K562 (cell line): ENCODE results near the gene A1BG. TPM values are rescaled to one million over a fixed set of nuclear protein-coding genes. Genes with fewer than 3 reads are reported as not detected.
A peak's percentile ranks its signal among the peaks of the same experiment; 100 is the strongest.

Source experiments
- ARID3A ChIP-seq: IDR thresholded peaks from 2 replicates; pipeline ENCODE4 v1.6.1; 2012; ENCODE audit warnings: low read depth, low read length, improper control_type of control experiment, borderline replicate concordance
- BCL6 ChIP-seq: fragments of 250-450 bp; sonication (Bioruptor Pico); IDR thresholded peaks from 2 replicates; pipeline ENCODE4 v1.4.0; 2020
- BRF1 ChIP-seq: IDR thresholded peaks from 3 replicates; pipeline ENCODE4 v1.6.1; 2011; ENCODE audit warnings: borderline replicate concordance, mild to moderate bottlenecking; ENCODE audit not compliant: insufficient read length; ENCODE audit errors: extremely low read depth
- C11orf30 ChIP-seq: fragments of 450-650 bp; IDR thresholded peaks from 2 replicates; pipeline ENCODE4 v1.6.1; 2016; ENCODE audit warnings: low read depth, mild to moderate bottlenecking
- CBFA2T2 ChIP-seq: fragments of 450-650 bp; conservative IDR thresholded peaks from 2 replicates; pipeline ENCODE4 v1.6.1; 2017; ENCODE audit warnings: mild to moderate bottlenecking
- CEBPB ChIP-seq: fragments of 450-650 bp; IDR thresholded peaks from 2 replicates; pipeline ENCODE4 v1.6.1; 2016; ENCODE audit warnings: missing genetic modification characterization, missing compliant biosample characterization
- FOSL1 ChIP-seq: fragments of 200-800 bp; sonication (Bioruptor generic); conservative IDR thresholded peaks from 2 replicates; pipeline ENCODE4 v1.6.1; 2016; ENCODE audit warnings: missing genetic modification characterization, missing compliant biosample characterization
- LCOR ChIP-seq: sonication (generic); formaldehyde crosslinking; IDR thresholded peaks from 2 replicates; pipeline ENCODE4 v1.8.0; 2022; ENCODE audit warnings: mild to moderate bottlenecking, missing genetic modification reagents
- MED1 ChIP-seq: sonication (generic); formaldehyde crosslinking; IDR thresholded peaks from 2 replicates; pipeline ENCODE4 v1.8.1; 2023; ENCODE audit warnings: missing genetic modification reagents, borderline replicate concordance
- NCOA4 ChIP-seq: fragments of 450-650 bp; IDR thresholded peaks from 2 replicates; pipeline ENCODE4 v1.6.1; 2018; ENCODE audit warnings: mild to moderate bottlenecking; ENCODE audit not compliant: partially characterized antibody
- NELFE ChIP-seq: IDR thresholded peaks from 2 replicates; pipeline ENCODE4 v1.6.1; 2011; ENCODE audit warnings: mild to moderate bottlenecking; ENCODE audit not compliant: insufficient read depth, insufficient read length
- NFATC3 ChIP-seq: fragments of 450-650 bp; IDR thresholded peaks from 2 replicates; pipeline ENCODE4 v1.6.1; 2017; ENCODE audit warnings: mild to moderate bottlenecking
- RBBP5 ChIP-seq: fragments of 200-600 bp; sonication (generic); IDR thresholded peaks from 2 replicates; pipeline ENCODE4 v1.6.1; 2012; ENCODE audit warnings: borderline replicate concordance, mild to moderate bottlenecking, low read length, control low read depth, inconsistent platforms; ENCODE audit not compliant: insufficient read depth, poor library complexity, severe bottlenecking
- RBM34 ChIP-seq: fragments of 200-400 bp; formaldehyde crosslinking; IDR thresholded peaks from 2 replicates; pipeline ENCODE4 v1.6.1; 2018; ENCODE audit warnings: low read length, borderline replicate concordance; ENCODE audit not compliant: insufficient read depth
- SLC30A9 ChIP-seq: fragments of 250-450 bp; sonication (Bioruptor Pico); IDR thresholded peaks from 2 replicates; pipeline ENCODE4 v1.8.0; 2022; ENCODE audit warnings: mild to moderate bottlenecking, moderate library complexity
- SREBF1 ChIP-seq: fragments of 150-350 bp; IDR thresholded peaks from 2 replicates; pipeline ENCODE4 v1.6.1; 2014; ENCODE audit warnings: antibody characterized with exemption, low read depth, low read length, borderline replicate concordance
- SRSF3 ChIP-seq: fragments of 200-400 bp; formaldehyde crosslinking; IDR thresholded peaks from 2 replicates; pipeline ENCODE4 v1.6.1; 2016; ENCODE audit warnings: mild to moderate bottlenecking, low read length, moderate library complexity; ENCODE audit not compliant: insufficient read depth
- TEAD2 ChIP-seq: fragments of 450-650 bp; IDR thresholded peaks from 2 replicates; pipeline ENCODE4 v1.6.1; 2016; ENCODE audit warnings: missing genetic modification characterization, control low read depth, missing compliant biosample characterization
- ZNF146 ChIP-seq: IDR thresholded peaks from one replicate; pipeline ENCODE4 v1.6.1; 2018; ENCODE audit warnings: missing compliant biosample characterization; ENCODE audit not compliant: unreplicated experiment
- ZNF174 ChIP-seq: fragments of 250-450 bp; sonication (Bioruptor Pico); IDR thresholded peaks from 2 replicates; pipeline ENCODE4 v1.4.0; 2020; ENCODE audit warnings: mild to moderate bottlenecking
- ZNF175 ChIP-seq: fragments of 200-800 bp; sonication (Bioruptor generic); IDR thresholded peaks from 2 replicates; pipeline ENCODE4 v1.6.1; 2016; ENCODE audit warnings: low read depth, mild to moderate bottlenecking, missing genetic modification characterization, missing compliant biosample characterization
- ZNF212 ChIP-seq: fragments of 450-650 bp; formaldehyde crosslinking; IDR thresholded peaks from 2 replicates; pipeline ENCODE4 v1.4.0; 2020; ENCODE audit warnings: mild to moderate bottlenecking
- ZNF324 ChIP-seq: fragments of 250-450 bp; sonication (Bioruptor Pico); IDR thresholded peaks from 2 replicates; pipeline ENCODE4 v1.4.0; 2020; ENCODE audit warnings: mild to moderate bottlenecking
- ZNF785 ChIP-seq: fragments of 250-450 bp; sonication (Bioruptor Pico); IDR thresholded peaks from 2 replicates; pipeline ENCODE4 v1.4.0; 2020; ENCODE audit warnings: mild to moderate bottlenecking
- polyA plus RNA-seq, 8 experiments: library from polyadenylated mRNA; depleted of rRNA in 4 of 8; stranded (reverse) in 5 of 8; unstranded in 3 of 8; fragments of >200 nt; fragmentation: Nextera tagmentation in 2 of 8; fragmentation: Illumina TruSeq in 1 of 8; extraction: Ambion mirVana in 2 of 8; extraction: Trizol in 1 of 8; gene quantifications; 2 replicates each; pipeline versions ENCODE4 v1.2.1 to v1.2.3, GENCODE V29; 2011 to 2014; ENCODE audit warnings: inconsistent platforms in 1 of 8, missing spikeins in 1 of 8
- total RNA-seq, 7 experiments: library from RNA; depleted of rRNA in 6 of 7; stranded (reverse); fragments of >200 nt in 6 of 7; fragmentation: Illumina TruSeq in 2 of 7; extraction: Trizol in 2 of 7; gene quantifications; 2 replicates each; pipeline versions ENCODE4 v1.2.1 to v1.2.3, GENCODE V29; 2011 to 2021; ENCODE audit warnings: low replicate concordance in 1 of 7
- TF ChIP-seq, protein P1 (sequence below): fragments of 250-450 bp; sonication (Bioruptor Pico); IDR thresholded peaks from 2 replicates; pipeline ENCODE4 v1.8.0; 2022; ENCODE audit warnings: inconsistent platforms, mild to moderate bottlenecking, moderate library complexity, borderline replicate concordance
- TF ChIP-seq, protein P2 (sequence below): sonication (generic); formaldehyde crosslinking; IDR thresholded peaks from 2 replicates; pipeline ENCODE4 v1.8.1; 2022; ENCODE audit warnings: missing genetic modification reagents

A1BG gene
- total and polyA plus RNA-seq, 9 of the 15 experiments (the other 6 are each of a cell fraction or from before 2014, with no cell fraction given), result 0.10 to 19.8 (median 2.6) TPM

DNA sequence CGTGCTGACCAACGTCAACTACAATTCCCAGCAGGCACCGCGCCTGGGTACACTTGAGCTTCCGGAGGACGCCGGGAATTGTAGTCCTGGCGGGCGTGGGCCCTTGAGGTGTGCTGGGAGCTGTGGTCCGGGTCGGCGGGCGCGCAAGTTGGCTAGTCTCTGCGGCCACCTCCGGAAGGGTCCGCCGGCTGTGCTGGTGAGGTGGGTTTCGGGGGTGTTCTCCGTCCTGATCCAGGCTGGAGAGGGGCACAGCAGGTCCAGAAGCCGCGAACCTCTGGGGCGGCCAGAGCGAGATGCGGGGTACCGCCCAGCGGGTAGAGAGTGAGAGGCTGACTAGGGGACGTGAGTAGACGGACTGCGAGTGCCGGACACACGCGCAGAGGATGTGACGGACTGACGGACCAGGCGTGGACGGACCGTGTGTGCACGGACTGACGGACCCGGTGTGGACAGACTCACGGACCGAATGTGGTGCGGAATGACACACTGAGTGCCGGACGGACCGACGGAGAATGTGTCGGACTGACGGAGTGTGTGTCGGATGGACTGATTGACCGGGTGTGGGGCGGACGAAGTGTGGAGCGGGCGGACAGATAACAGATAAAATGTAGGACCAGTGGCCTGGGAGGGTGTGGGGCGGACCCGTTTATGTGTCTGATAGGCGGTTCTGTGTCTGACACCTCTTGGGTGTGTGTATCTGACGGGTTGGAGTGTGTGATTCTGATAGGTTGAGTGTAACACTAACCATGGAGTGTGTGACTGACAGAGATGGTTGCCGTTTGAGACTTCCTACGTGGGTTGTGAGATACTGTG lies 26.2 kb downstream of the A1BG start, which contains the start of gene ZSCAN22 (continued):
- TF ChIP-seq, protein P1, sequence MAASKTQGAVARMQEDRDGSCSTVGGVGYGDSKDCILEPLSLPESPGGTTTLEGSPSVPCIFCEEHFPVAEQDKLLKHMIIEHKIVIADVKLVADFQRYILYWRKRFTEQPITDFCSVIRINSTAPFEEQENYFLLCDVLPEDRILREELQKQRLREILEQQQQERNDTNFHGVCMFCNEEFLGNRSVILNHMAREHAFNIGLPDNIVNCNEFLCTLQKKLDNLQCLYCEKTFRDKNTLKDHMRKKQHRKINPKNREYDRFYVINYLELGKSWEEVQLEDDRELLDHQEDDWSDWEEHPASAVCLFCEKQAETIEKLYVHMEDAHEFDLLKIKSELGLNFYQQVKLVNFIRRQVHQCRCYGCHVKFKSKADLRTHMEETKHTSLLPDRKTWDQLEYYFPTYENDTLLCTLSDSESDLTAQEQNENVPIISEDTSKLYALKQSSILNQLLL, result no peak
- TF ChIP-seq SRSF3 (no peak), CEBPB (tag) (no peak), LCOR (CRISPR knock-in tag) (peak; percentile 84; the same call in 1 of the 2 replicates), BCL6 (CRISPR knock-in tag) (no peak), ZNF175 (CRISPR knock-in tag) (no peak), FOSL1 (peak; percentile 76), RBM34 (no peak), TEAD2 (tag) (no peak), C11orf30 (peak; percentile 99), ZNF174 (CRISPR knock-in tag) (peak; percentile 66; the same call in 1 of the 2 replicates), NELFE (no peak), ARID3A (no peak), BRF1 (no peak), RBBP5 (peak; percentile 95), SREBF1 (peak; percentile 56; the same call in 1 of the 2 replicates), NCOA4 (peak; percentile 44), ZNF785 (CRISPR knock-in tag) (no peak), ZNF212 (CRISPR knock-in tag) (no peak), SLC30A9 (no peak), CBFA2T2 (no peak), MED1 (CRISPR knock-in tag) (no peak), ZNF324 (CRISPR knock-in tag) (0 out of 2 replicates have a peak, but pooled peaks have one; percentile 41), NFATC3 (no peak; the same call in 1 of the 2 replicates), ZNF146 (CRISPR knock-in tag) (no peak)
- TF ChIP-seq, protein P2, sequence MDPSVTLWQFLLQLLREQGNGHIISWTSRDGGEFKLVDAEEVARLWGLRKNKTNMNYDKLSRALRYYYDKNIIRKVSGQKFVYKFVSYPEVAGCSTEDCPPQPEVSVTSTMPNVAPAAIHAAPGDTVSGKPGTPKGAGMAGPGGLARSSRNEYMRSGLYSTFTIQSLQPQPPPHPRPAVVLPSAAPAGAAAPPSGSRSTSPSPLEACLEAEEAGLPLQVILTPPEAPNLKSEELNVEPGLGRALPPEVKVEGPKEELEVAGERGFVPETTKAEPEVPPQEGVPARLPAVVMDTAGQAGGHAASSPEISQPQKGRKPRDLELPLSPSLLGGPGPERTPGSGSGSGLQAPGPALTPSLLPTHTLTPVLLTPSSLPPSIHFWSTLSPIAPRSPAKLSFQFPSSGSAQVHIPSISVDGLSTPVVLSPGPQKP (CRISPR knock-in tag), result no peak
